ENCODE results near the gene FAM3A. TPM values are rescaled to one million over a fixed set of nuclear protein-coding genes. Genes with fewer than 3 reads are reported as not detected.
"Not testable (repeated sequence)": the region's sequence is repeated elsewhere in the genome, so short reads cannot be mapped to it uniquely, and the experiment has no call there.

FAM3A gene
- total RNA-seq, 2 experiments from 2014 or later: 16.4 to 21.9 TPM

DNA sequence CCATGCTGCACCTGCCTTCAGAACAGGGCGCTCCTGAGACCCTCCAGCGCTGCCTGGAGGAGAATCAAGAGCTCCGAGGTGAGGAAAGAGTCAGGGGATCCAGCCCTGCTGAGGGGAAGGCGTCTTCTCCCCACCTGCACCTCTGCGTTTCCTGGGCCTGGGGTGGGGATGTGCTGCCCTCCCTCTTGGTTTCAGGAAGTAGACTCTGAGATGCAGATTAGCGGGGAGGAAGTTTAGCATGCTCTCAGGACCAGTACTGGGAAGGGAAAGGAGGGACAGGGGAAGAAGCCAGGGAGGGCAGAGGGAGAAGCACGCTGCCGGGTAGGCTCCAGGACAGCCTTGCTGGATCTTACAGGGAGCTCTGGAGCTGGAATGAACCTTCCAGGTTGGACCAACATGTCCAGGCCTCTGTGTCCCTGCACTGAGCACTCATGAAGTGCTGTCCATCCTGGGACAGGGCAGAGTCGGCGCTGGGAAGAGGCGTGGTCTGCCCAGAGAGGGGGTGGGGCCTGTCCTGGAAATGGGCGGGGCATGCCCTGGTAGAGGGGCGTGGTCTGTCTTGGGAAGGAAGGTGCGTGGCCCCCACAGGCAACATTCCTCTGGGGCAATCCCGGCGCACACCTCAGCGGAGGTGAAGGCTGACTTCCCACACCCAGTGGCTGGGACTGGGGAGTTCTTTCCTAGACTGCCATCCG lies 36.2 kb upstream of the FAM3A start:
- H2AFZ ChIP-seq (ENCODE audit: low read length); DNase-seq (ENCODE audit: low spot score); H3K9me3 ChIP-seq (ENCODE audit: low read length); CTCF ChIA-PET (ENCODE audit: unreplicated experiment); intact Hi-C loops (cut with micrococcal nuclease; ENCODE audit: unreplicated experiment); H3K9me2 ChIP-seq (ENCODE audit: insufficient read depth, low read length); H3K27ac ChIP-seq (ENCODE audit: low read depth, low read length, poor library complexity, severe bottlenecking); H3K4me3 ChIP-seq (ENCODE audit: low read depth, low read length, poor library complexity, severe bottlenecking); H4K20me1 ChIP-seq (ENCODE audit: insufficient read depth, low read length); H3K4me2 ChIP-seq (ENCODE audit: low read length); BruUV-seq (replicated peaks); H3K4me1 ChIP-seq (ENCODE audit: insufficient read depth, low read length, poor library complexity, severe bottlenecking); POLR2A ChIA-PET: not testable (repeated sequence)
- Histone ChIP-seq H3K79me2 (ENCODE audit: insufficient read depth, low read depth, low read length) (peaks cover 30% of the 10 kb centered on the region), H3K36me3 (ENCODE audit: insufficient read depth, low read length) (peaks cover 24% of the 10 kb centered on the region)

GRCh38 chrX:154549766-154550165 lies 33.7 kb upstream of the FAM3A start:
- no peak overlapping the region for H3K27ac ChIP-seq (ENCODE audit: low read depth, low read length, poor library complexity, severe bottlenecking)
- intact Hi-C loops (cut with micrococcal nuclease; ENCODE audit: unreplicated experiment): no loop called here
- DNase-seq (ENCODE audit: low spot score): no peak
- CTCF ChIA-PET (ENCODE audit: unreplicated experiment): no interaction called here
- no peaks in the 10 kb centered on the region for H3K9me2 ChIP-seq (ENCODE audit: insufficient read depth, low read length)
- no peak overlapping the region for H3K4me3 ChIP-seq (ENCODE audit: low read depth, low read length, poor library complexity, severe bottlenecking)
- peak overlapping the region; percentile 95 for H3K4me2 ChIP-seq (ENCODE audit: low read length)
- no peaks in the 10 kb centered on the region for H3K9me3 ChIP-seq (ENCODE audit: low read length)
- H4K20me1 ChIP-seq (ENCODE audit: insufficient read depth, low read length): no peaks in the 10 kb centered on the region
- H3K36me3 ChIP-seq (ENCODE audit: insufficient read depth, low read length): peaks cover 31% of the 10 kb centered on the region
- peaks cover 12% of the 10 kb centered on the region for H3K4me1 ChIP-seq (ENCODE audit: insufficient read depth, low read length, poor library complexity, severe bottlenecking)
- POLR2A ChIA-PET: no interaction called here
- peaks cover 38% of the 10 kb centered on the region for H3K79me2 ChIP-seq (ENCODE audit: insufficient read depth, low read depth, low read length)
- H2AFZ ChIP-seq (ENCODE audit: low read length): no peak overlapping the region
- TF ChIP-seq, protein P1, sequence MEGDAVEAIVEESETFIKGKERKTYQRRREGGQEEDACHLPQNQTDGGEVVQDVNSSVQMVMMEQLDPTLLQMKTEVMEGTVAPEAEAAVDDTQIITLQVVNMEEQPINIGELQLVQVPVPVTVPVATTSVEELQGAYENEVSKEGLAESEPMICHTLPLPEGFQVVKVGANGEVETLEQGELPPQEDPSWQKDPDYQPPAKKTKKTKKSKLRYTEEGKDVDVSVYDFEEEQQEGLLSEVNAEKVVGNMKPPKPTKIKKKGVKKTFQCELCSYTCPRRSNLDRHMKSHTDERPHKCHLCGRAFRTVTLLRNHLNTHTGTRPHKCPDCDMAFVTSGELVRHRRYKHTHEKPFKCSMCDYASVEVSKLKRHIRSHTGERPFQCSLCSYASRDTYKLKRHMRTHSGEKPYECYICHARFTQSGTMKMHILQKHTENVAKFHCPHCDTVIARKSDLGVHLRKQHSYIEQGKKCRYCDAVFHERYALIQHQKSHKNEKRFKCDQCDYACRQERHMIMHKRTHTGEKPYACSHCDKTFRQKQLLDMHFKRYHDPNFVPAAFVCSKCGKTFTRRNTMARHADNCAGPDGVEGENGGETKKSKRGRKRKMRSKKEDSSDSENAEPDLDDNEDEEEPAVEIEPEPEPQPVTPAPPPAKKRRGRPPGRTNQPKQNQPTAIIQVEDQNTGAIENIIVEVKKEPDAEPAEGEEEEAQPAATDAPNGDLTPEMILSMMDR (conservative IDR thresholded peaks at IDR 0.05; ENCODE audit: low read length): no peak
- TF ChIP-seq EZH2phosphoT487 (IDR thresholded peaks at IDR 0.05; ENCODE audit: borderline replicate concordance, low read depth, low read length): no peak
- BruUV-seq (replicated peaks): no TSS peak

GRCh38 chrX:154548028-154548316 lies 31.9 kb upstream of the FAM3A start:
- POLR2A ChIA-PET: no interaction called here
- BruUV-seq (replicated peaks): no TSS peak

More at GRCh38 chrX:154548028-154548316, 31.9 kb upstream of the FAM3A start:
- TF ChIP-seq EZH2phosphoT487 (IDR thresholded peaks at IDR 0.05; ENCODE audit: borderline replicate concordance, low read depth, low read length): no peak
- TF ChIP-seq, protein P1 (conservative IDR thresholded peaks at IDR 0.05; ENCODE audit: low read length): no peak
- CTCF ChIA-PET (ENCODE audit: unreplicated experiment): no interaction called here
- Histone ChIP-seq H3K79me2 (ENCODE audit: insufficient read depth, low read depth, low read length) (peaks cover 38% of the 10 kb centered on the region), H2AFZ (ENCODE audit: low read length) (peak overlapping the region; percentile 67; the same call in 1 of the 2 replicates), H4K20me1 (ENCODE audit: insufficient read depth, low read length) (no peaks in the 10 kb centered on the region), H3K9me3 (ENCODE audit: low read length) (no peaks in the 10 kb centered on the region), H3K4me2 (ENCODE audit: low read length) (peak overlapping the region; percentile 95), H3K27ac (ENCODE audit: low read depth, low read length, poor library complexity, severe bottlenecking) (peak overlapping the region; percentile 93), H3K9me2 (ENCODE audit: insufficient read depth, low read length) (no peaks in the 10 kb centered on the region), H3K4me1 (ENCODE audit: insufficient read depth, low read length, poor library complexity, severe bottlenecking) (peaks cover 12% of the 10 kb centered on the region), H3K36me3 (ENCODE audit: insufficient read depth, low read length) (peaks cover 27% of the 10 kb centered on the region), H3K4me3 (ENCODE audit: low read depth, low read length, poor library complexity, severe bottlenecking) (peak overlapping the region; percentile 89)
- DNase-seq (ENCODE audit: low spot score): no peak
- intact Hi-C loops (cut with micrococcal nuclease; ENCODE audit: unreplicated experiment): no loop called here
